ENCODE results near the gene MRPS18B. TPM values are rescaled to one million over a fixed set of nuclear protein-coding genes. Genes with fewer than 3 reads are reported as not detected.

The MRPS18B gene
- polyA plus RNA-seq, 1 donor from 2014 or later: 77.7 TPM

- H3K79me2 ChIP-seq (replicated peaks; ENCODE audit: insufficient read depth, low read length): no peaks in the 10 kb centered on the region
- no peak overlapping the region for H3K9ac ChIP-seq (ENCODE audit: low read length)
- no peaks in the 10 kb centered on the region for H3K9me3 ChIP-seq (ENCODE audit: low read length)
- H3K4me3 ChIP-seq (ENCODE audit: low read length): no peak overlapping the region
- peaks cover 8% of the 10 kb centered on the region for H3K36me3 ChIP-seq (ENCODE audit: insufficient read depth, low read length)
- H3K4me2 ChIP-seq (ENCODE audit: low read length): no peak overlapping the region
- no peak overlapping the region for H2AFZ ChIP-seq (ENCODE audit: low read depth, low read length)
- no peaks in the 10 kb centered on the region for H3K27me3 ChIP-seq (ENCODE audit: insufficient read depth, low read depth, low read length)
- H3F3A ChIP-seq (ENCODE audit: insufficient read depth, low read length, poor library complexity, severe bottlenecking): no peaks in the 10 kb centered on the region
- TF ChIP-seq EZH2 (IDR thresholded peaks at IDR 0.05; ENCODE audit: borderline replicate concordance, insufficient read depth, low read length, poor library complexity, severe bottlenecking) (no peak), EP300 (conservative IDR thresholded peaks at IDR 0.05; ENCODE audit: poor library complexity, severe bottlenecking) (no peak), SMC3 (conservative IDR thresholded peaks at IDR 0.05; ENCODE audit: poor library complexity) (no peak), POLR2AphosphoS5 (IDR thresholded peaks at IDR 0.05) (no peak), CTCF (IDR thresholded peaks at IDR 0.05; ENCODE audit: poor library complexity, severe bottlenecking) (no peak), TAF1 (IDR thresholded peaks at IDR 0.05; ENCODE audit: low read depth) (no peak), RAD21 (conservative IDR thresholded peaks at IDR 0.05) (no peak), MXI1 (conservative IDR thresholded peaks at IDR 0.05; ENCODE audit: poor library complexity, severe bottlenecking) (no peak), REST (IDR thresholded peaks at IDR 0.05; ENCODE audit: borderline replicate concordance) (no peak)
- no peaks in the 10 kb centered on the region for H4K20me1 ChIP-seq (ENCODE audit: insufficient read depth)
- H3K9me2 ChIP-seq (ENCODE audit: insufficient read depth, low read length): no peaks in the 10 kb centered on the region
- H3K27ac ChIP-seq (ENCODE audit: low read length): no peak overlapping the region
Observed at GRCh38 chr6:30635834-30636233, 18.2 kb downstream of the MRPS18B start.

GRCh38 chr6:30640481-30640880, 22.8 kb downstream of the MRPS18B start:
- no peak overlapping the region for H3K27ac ChIP-seq (ENCODE audit: low read length)
- no peaks in the 10 kb centered on the region for H3F3A ChIP-seq (ENCODE audit: insufficient read depth, low read length, poor library complexity, severe bottlenecking)
- TF ChIP-seq TAF1 (IDR thresholded peaks at IDR 0.05; ENCODE audit: low read depth) (no peak), EP300 (conservative IDR thresholded peaks at IDR 0.05; ENCODE audit: poor library complexity, severe bottlenecking) (no peak), POLR2AphosphoS5 (IDR thresholded peaks at IDR 0.05) (no peak), REST (IDR thresholded peaks at IDR 0.05; ENCODE audit: borderline replicate concordance) (no peak), CTCF (IDR thresholded peaks at IDR 0.05; ENCODE audit: poor library complexity, severe bottlenecking) (no peak), MXI1 (conservative IDR thresholded peaks at IDR 0.05; ENCODE audit: poor library complexity, severe bottlenecking) (no peak), SMC3 (conservative IDR thresholded peaks at IDR 0.05; ENCODE audit: poor library complexity) (no peak), RAD21 (conservative IDR thresholded peaks at IDR 0.05) (no peak), EZH2 (IDR thresholded peaks at IDR 0.05; ENCODE audit: borderline replicate concordance, insufficient read depth, low read length, poor library complexity, severe bottlenecking) (no peak)
- peaks cover 8% of the 10 kb centered on the region for H3K36me3 ChIP-seq (ENCODE audit: insufficient read depth, low read length)
- H3K9me2 ChIP-seq (ENCODE audit: insufficient read depth, low read length): no peaks in the 10 kb centered on the region
- H3K27me3 ChIP-seq (ENCODE audit: insufficient read depth, low read depth, low read length): no peaks in the 10 kb centered on the region
- no peak overlapping the region for H3K4me3 ChIP-seq (ENCODE audit: low read length)
- no peak overlapping the region for H2AFZ ChIP-seq (ENCODE audit: low read depth, low read length)
- peaks cover 6% of the 10 kb centered on the region for H3K79me2 ChIP-seq (replicated peaks; ENCODE audit: insufficient read depth, low read length)
- H3K9ac ChIP-seq (ENCODE audit: low read length): no peak overlapping the region
- no peak overlapping the region for H3K4me2 ChIP-seq (ENCODE audit: low read length)
- no peaks in the 10 kb centered on the region for H3K9me3 ChIP-seq (ENCODE audit: low read length)
- H4K20me1 ChIP-seq (ENCODE audit: insufficient read depth): no peaks in the 10 kb centered on the region
